Neural progenitor cell (in vitro differentiated cells): Measurements from ENCODE around the gene NOS1AP. TPM values are rescaled to one million over a fixed set of nuclear protein-coding genes. Genes with fewer than 3 reads are reported as not detected.

Experiments used
- DNase-seq: peaks from one replicate; pipeline ENCODE4 v3.0.0-alpha.2; 2016; ENCODE audit warnings: low spot score
- H2AFZ ChIP-seq: fragments of 200-600 bp; sonication (generic); replicated peaks from 2 replicates; pipeline ENCODE4 v1.6.1; 2016; ENCODE audit warnings: antibody characterized with exemption
- H3F3A ChIP-seq: fragments of 200-600 bp; sonication (generic); 2 replicates; pipeline ENCODE4 v1.6.1; 2016; ENCODE audit warnings: antibody characterized with exemption, low read depth
- H3K27ac ChIP-seq: fragments of 200-600 bp; sonication (generic); 2 replicates; pipeline ENCODE4 v1.5.1; 2016; ENCODE audit warnings: mild to moderate bottlenecking
- H3K27me3 ChIP-seq: fragments of 200-600 bp; sonication (generic); 2 replicates; pipeline ENCODE4 v1.6.1; 2016; ENCODE audit warnings: mild to moderate bottlenecking, moderate library complexity
- H3K36me3 ChIP-seq: fragments of 200-600 bp; sonication (generic); 2 replicates; pipeline ENCODE4 v1.5.1; 2016
- H3K4me1 ChIP-seq: fragments of 200-600 bp; sonication (generic); 2 replicates; pipeline ENCODE4 v1.6.1; 2016; ENCODE audit warnings: mixed run types
- H3K4me2 ChIP-seq: fragments of 200-600 bp; sonication (generic); 2 replicates; pipeline ENCODE4 v1.6.1; 2016
- H3K4me3 ChIP-seq: fragments of 200-600 bp; sonication (generic); 2 replicates; pipeline ENCODE4 v1.5.1; 2016
- H3K79me2 ChIP-seq: fragments of 200-600 bp; sonication (generic); 2 replicates; pipeline ENCODE4 v1.6.1; 2016; ENCODE audit warnings: low read depth
- H3K9ac ChIP-seq: fragments of 200-600 bp; sonication (generic); 2 replicates; pipeline ENCODE4 v1.6.1; 2016
- H3K9me3 ChIP-seq: fragments of 200-600 bp; sonication (generic); 2 replicates; pipeline ENCODE4 v1.5.1; 2016; ENCODE audit warnings: low read depth
- H4K20me1 ChIP-seq: fragments of 200-600 bp; sonication (generic); 2 replicates; pipeline ENCODE4 v1.6.1; 2016; ENCODE audit warnings: low read depth
- H3K27ac Mint-ChIP-seq: 3 replicates; pipeline ENCODE4 v1.8.0; 2021; ENCODE audit warnings: mixed read lengths
- H3K27me3 Mint-ChIP-seq: 2 replicates; pipeline ENCODE4 v1.8.0; 2022; ENCODE audit warnings: low read depth, mild to moderate bottlenecking, inconsistent platforms, moderate library complexity, mixed read lengths; ENCODE audit not compliant: insufficient read depth
- H3K36me3 Mint-ChIP-seq: 3 replicates; pipeline ENCODE4 v1.8.0; 2021; ENCODE audit warnings: mixed read lengths
- H3K4me1 Mint-ChIP-seq: 3 replicates; pipeline ENCODE4 v1.8.0; 2021; ENCODE audit warnings: mixed read lengths
- H3K4me3 Mint-ChIP-seq: 3 replicates; pipeline ENCODE4 v1.8.0; 2021; ENCODE audit warnings: mild to moderate bottlenecking, moderate library complexity, mixed read lengths
- H3K9me3 Mint-ChIP-seq: 3 replicates; pipeline ENCODE4 v1.8.0; 2020; ENCODE audit warnings: mixed read lengths
- CTCF ChIP-seq: fragments of 200-600 bp; sonication (generic); IDR thresholded peaks from 2 replicates; pipeline ENCODE4 v1.5.1; 2017; ENCODE audit warnings: antibody characterized with exemption, mild to moderate bottlenecking
- EZH2 ChIP-seq: fragments of 200-600 bp; sonication (generic); IDR thresholded peaks from 2 replicates; pipeline ENCODE4 v1.6.1; 2017; ENCODE audit warnings: antibody characterized with exemption, mild to moderate bottlenecking, moderate library complexity
- EZH2phosphoT487 ChIP-seq: fragments of 200-600 bp; sonication (generic); IDR thresholded peaks from 2 replicates; pipeline ENCODE4 v1.6.1; 2017; ENCODE audit warnings: antibody characterized with exemption
- total RNA-seq: library from RNA; depleted of rRNA; stranded (reverse); fragments of >200 nt; gene quantifications from 2 replicates; pipeline ENCODE4 v1.2.3, GENCODE V29; 2015; ENCODE audit warnings: low replicate concordance

Gene NOS1AP
- total RNA-seq, 1 donor from 2014 or later = 2.4 TPM

GRCh38 chr1:162283657-162284056, 214.2 kb downstream of the NOS1AP start:
- no peak overlapping the region for H3K4me2 ChIP-seq
- H3K79me2 ChIP-seq = no peaks in the 10 kb centered on the region
- no peak overlapping the region for H3K27ac ChIP-seq
- Mint-ChIP-seq H3K27me3 (no peaks in the 10 kb centered on the region), H3K9me3 (no peaks in the 10 kb centered on the region), H3K4me3 (no peak overlapping the region), H3K27ac (no peak overlapping the region), H3K4me1 (peaks cover 25% of the 10 kb centered on the region), H3K36me3 (peaks cover 3% of the 10 kb centered on the region)
- no peaks in the 10 kb centered on the region for H3K36me3 ChIP-seq
- TF ChIP-seq EZH2phosphoT487 (no peak), CTCF (no peak), EZH2 (no peak)
- H3K4me3 ChIP-seq = no peak overlapping the region
- H3K9ac ChIP-seq = no peak overlapping the region
- DNase-seq = no peak
- no peaks in the 10 kb centered on the region for H3K27me3 ChIP-seq
- H3K4me1 ChIP-seq = peaks cover 4% of the 10 kb centered on the region
- peaks cover 3% of the 10 kb centered on the region for H4K20me1 ChIP-seq
- H3F3A ChIP-seq = no peaks in the 10 kb centered on the region
- H3K9me3 ChIP-seq = no peaks in the 10 kb centered on the region
- H2AFZ ChIP-seq = no peak overlapping the region

- H3K9me3 ChIP-seq = no peaks in the 10 kb centered on the region
- peaks cover 18% of the 10 kb centered on the region for H3K4me1 Mint-ChIP-seq
- DNase-seq = no peak
- H3K4me1 ChIP-seq = no peaks in the 10 kb centered on the region
- H3K79me2 ChIP-seq = no peaks in the 10 kb centered on the region
- no peaks in the 10 kb centered on the region for H3F3A ChIP-seq
- peaks cover 8% of the 10 kb centered on the region for H3K36me3 Mint-ChIP-seq
- no peak overlapping the region for H3K9ac ChIP-seq
- no peaks in the 10 kb centered on the region for H3K27me3 ChIP-seq
- no peaks in the 10 kb centered on the region for H3K9me3 Mint-ChIP-seq
- no peak overlapping the region for H3K27ac Mint-ChIP-seq
- no peaks in the 10 kb centered on the region for H3K27me3 Mint-ChIP-seq
- H3K36me3 ChIP-seq = no peaks in the 10 kb centered on the region
- no peak overlapping the region for H3K27ac ChIP-seq
- peaks cover 3% of the 10 kb centered on the region for H4K20me1 ChIP-seq
- H2AFZ ChIP-seq = no peak overlapping the region
- H3K4me3 ChIP-seq = no peak overlapping the region
- no peak overlapping the region for H3K4me3 Mint-ChIP-seq
- no peak overlapping the region for H3K4me2 ChIP-seq
- TF ChIP-seq EZH2phosphoT487 (no peak), CTCF (no peak), EZH2 (no peak)
Measured at GRCh38 chr1:162284206-162284955, 214.9 kb downstream of the NOS1AP start.

DNA sequence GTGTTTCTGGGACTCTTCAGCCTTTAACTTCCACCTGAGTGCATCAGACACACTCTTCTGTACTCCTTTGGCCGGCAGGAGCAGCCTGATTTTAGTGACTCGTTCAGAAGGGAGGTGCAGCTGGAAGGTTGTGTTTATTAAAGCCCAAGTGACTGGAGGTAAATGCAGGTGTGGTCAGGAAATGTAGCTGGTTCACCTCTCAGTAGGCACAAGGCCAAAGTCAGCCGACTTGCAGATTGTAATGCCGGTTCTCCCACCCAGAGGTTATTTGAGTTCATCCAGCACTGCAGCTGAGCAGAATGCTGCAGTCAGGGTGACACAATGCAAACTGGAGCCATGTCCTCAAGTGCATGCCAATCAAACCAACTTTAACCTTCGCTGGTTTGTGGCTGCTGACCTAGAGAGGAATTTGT, 215.7 kb downstream of the NOS1AP start:
- Mint-ChIP-seq H3K36me3 (peaks cover 8% of the 10 kb centered on the region), H3K9me3 (no peaks in the 10 kb centered on the region), H3K4me1 (peaks cover 15% of the 10 kb centered on the region), H3K27ac (no peak overlapping the region), H3K27me3 (no peaks in the 10 kb centered on the region), H3K4me3 (no peak overlapping the region)
- Histone ChIP-seq H3K27ac (no peak overlapping the region), H3K4me1 (no peaks in the 10 kb centered on the region), H3F3A (no peaks in the 10 kb centered on the region), H3K36me3 (no peaks in the 10 kb centered on the region), H3K79me2 (no peaks in the 10 kb centered on the region), H3K4me3 (no peak overlapping the region), H3K27me3 (no peaks in the 10 kb centered on the region), H3K9me3 (no peaks in the 10 kb centered on the region), H2AFZ (no peak overlapping the region), H4K20me1 (no peaks in the 10 kb centered on the region), H3K9ac (no peak overlapping the region), H3K4me2 (no peak overlapping the region)
- no peak for TF ChIP-seq EZH2phosphoT487
- no peak for TF ChIP-seq EZH2
- no peak for TF ChIP-seq CTCF
- no peak for DNase-seq
